Left lung (tissue), 10 donors: Measurements from ENCODE around the gene PNPLA7. TPM values are rescaled to one million over a fixed set of nuclear protein-coding genes. Genes with fewer than 3 reads are reported as not detected.

ENCODE experiments used
- ATAC-seq: fragments of 200-7000 bp; cut with Tn5 transposase; one replicate; pipeline ENCODE4 v1.9.1; 2020; ENCODE audit warnings: moderate library complexity
- DNase-seq, 4 donors: peaks; one replicate each; pipeline ENCODE4 v3.0.0-alpha.2; 2013 to 2020
- H3K27ac ChIP-seq, 2 donors: fragments of 200-600 bp; sonication (generic) in 1 of 2; one replicate each; pipeline versions ENCODE4 v1.5.0 to v1.8.0; 2020 to 2021
- H3K27me3 ChIP-seq, 2 donors: fragments of 200-600 bp; sonication (generic) in 1 of 2; one replicate each; pipeline versions ENCODE4 v1.5.0 to v1.8.0; 2020 to 2021
- H3K36me3 ChIP-seq, 2 donors: fragments of 200-600 bp; sonication (generic) in 1 of 2; one replicate each; pipeline versions ENCODE4 v1.5.0 to v1.8.0; 2020 to 2021
- H3K4me1 ChIP-seq, 2 donors: fragments of 200-600 bp; one replicate each; pipeline ENCODE4 v1.8.0; 2021
- H3K4me3 ChIP-seq, 2 donors: fragments of 200-600 bp; sonication (generic) in 1 of 2; one replicate each; pipeline versions ENCODE4 v1.5.0 to v1.8.0; 2020 to 2021; ENCODE audit warnings: mild to moderate bottlenecking in 1 of 2
- H3K9me3 ChIP-seq, 2 donors: fragments of 200-600 bp; sonication (generic) in 1 of 2; one replicate each; pipeline versions ENCODE4 v1.5.0 to v1.8.0; 2020 to 2021
- CTCF ChIP-seq, 2 donors: fragments of 200-600 bp; sonication (generic) in 1 of 2; IDR thresholded peaks; one replicate each; pipeline versions ENCODE4 v1.5.0 to v1.8.0; 2021; ENCODE audit warnings: antibody characterized with exemption in 2 of 2
- intact Hi-C, 2 donors: fragments of 100-400 bp; cut with DNase I; formaldehyde crosslinking; loops; one replicate each; pipeline versions ENCODE4 v1.11.2 to v1.14.2; 2022
- polyA plus RNA-seq, 6 donors: library from polyadenylated mRNA; unstranded; fragments of 120-200 nt; gene quantifications; one replicate each; pipeline ENCODE4 v1.2.1, GENCODE V29; 2013; ENCODE audit not compliant: insufficient read length in 6 of 6
- total RNA-seq, 2 donors: library from RNA; stranded (reverse); fragmentation: NEBNext Ultra II Directional; extraction: Animal tissue kit (Norgen Biotek cat#: 25700); gene quantifications; one replicate each; pipeline ENCODE4 v1.2.1, GENCODE V29; 2021
- donor health status: DM: no; HTN: yes; CAD: no.
- donor health status: DM: no; HTN: no; CAD: no.

Gene PNPLA7
- total and polyA plus RNA-seq, 8 donors: 2.9 to 8.9 (median 4.9) TPM

GRCh38 chr9:137456864-137457405 is 93.3 kb downstream of the PNPLA7 start:
- H3K4me3 ChIP-seq: no peak overlapping the region
- ATAC-seq (no peak), DNase-seq (peak in 2 of 4 donors; percentile 32 to 42)
- H3K4me1 ChIP-seq: peaks cover 11 to 53% of the 10 kb centered on the region in 2 donors
- intact Hi-C loops: no loop called here
- no peak for TF ChIP-seq CTCF (IDR thresholded peaks at IDR 0.05)
- peaks cover 0 to 16% of the 10 kb centered on the region in 2 donors for H3K36me3 ChIP-seq
- H3K27ac ChIP-seq: no peak overlapping the region
- H3K27me3 ChIP-seq: peaks cover 0 to 16% of the 10 kb centered on the region in 2 donors
- no peaks in the 10 kb centered on the region for H3K9me3 ChIP-seq

DNA sequence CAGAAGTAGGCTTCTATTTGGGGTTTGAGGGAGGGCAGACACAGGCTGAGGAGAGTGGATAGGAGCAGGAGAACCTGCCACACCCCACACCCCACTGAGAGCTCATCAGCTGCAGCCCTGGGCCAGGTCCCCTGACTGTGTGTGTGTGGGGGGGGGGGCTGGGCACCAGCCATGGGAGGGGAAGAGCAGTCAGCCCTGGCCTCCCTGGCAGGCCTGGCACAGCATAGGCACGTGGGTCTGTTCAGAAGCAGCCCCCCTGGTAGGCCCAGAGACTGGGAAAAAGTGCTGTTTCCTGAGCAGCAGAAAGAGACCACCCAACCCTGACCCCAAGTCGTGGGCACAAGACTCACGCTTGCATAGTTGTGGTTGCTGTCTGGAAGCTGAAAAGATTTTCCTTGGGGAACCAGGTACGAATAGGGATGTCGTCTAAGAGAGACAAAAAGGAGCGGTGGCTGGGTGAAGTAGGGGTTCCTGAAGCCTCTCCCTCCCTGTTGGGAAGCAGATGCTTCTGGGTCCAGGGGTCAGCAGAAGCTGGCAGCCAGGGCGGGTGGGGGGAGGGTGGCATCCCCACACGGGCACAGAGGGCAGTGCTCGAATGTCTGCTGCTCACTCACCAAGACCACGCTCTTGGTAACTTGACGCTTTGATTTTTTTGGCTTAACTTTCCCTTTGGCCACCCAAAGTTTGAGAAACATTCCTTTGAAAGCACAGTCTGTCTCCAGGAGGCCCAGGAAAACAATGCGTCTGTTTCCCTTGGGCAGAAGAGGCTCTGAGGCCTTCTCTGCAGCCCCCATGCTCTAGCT is 93.9 kb downstream of the PNPLA7 start:
- no peak for ATAC-seq
- no peak for TF ChIP-seq CTCF (IDR thresholded peaks at IDR 0.05)
- Histone ChIP-seq H3K36me3 (peaks cover 0 to 16% of the 10 kb centered on the region in 2 donors), H3K9me3 (no peaks in the 10 kb centered on the region), H3K4me1 (peaks cover 11 to 47% of the 10 kb centered on the region in 2 donors), H3K4me3 (no peak overlapping the region), H3K27me3 (peaks cover 0 to 9% of the 10 kb centered on the region in 2 donors), H3K27ac (no peak overlapping the region)
- peak in 2 of 4 donors; percentile 28 to 39 for DNase-seq
- intact Hi-C loops: no loop called here

GRCh38 chr9:137455359-137455991 is 94.7 kb downstream of the PNPLA7 start:
- DNase-seq (peak in 2 of 4 donors; percentile 32 to 65), ATAC-seq (no peak)
- Histone ChIP-seq H3K9me3 (no peaks in the 10 kb centered on the region), H3K27me3 (peaks cover 0 to 9% of the 10 kb centered on the region in 2 donors), H3K27ac (no peak overlapping the region), H3K36me3 (peaks cover 0 to 16% of the 10 kb centered on the region in 2 donors), H3K4me1 (peaks cover 11 to 47% of the 10 kb centered on the region in 2 donors), H3K4me3 (no peak overlapping the region)
- intact Hi-C loops: no loop called here
- TF ChIP-seq CTCF (IDR thresholded peaks at IDR 0.05): no peak

DNA sequence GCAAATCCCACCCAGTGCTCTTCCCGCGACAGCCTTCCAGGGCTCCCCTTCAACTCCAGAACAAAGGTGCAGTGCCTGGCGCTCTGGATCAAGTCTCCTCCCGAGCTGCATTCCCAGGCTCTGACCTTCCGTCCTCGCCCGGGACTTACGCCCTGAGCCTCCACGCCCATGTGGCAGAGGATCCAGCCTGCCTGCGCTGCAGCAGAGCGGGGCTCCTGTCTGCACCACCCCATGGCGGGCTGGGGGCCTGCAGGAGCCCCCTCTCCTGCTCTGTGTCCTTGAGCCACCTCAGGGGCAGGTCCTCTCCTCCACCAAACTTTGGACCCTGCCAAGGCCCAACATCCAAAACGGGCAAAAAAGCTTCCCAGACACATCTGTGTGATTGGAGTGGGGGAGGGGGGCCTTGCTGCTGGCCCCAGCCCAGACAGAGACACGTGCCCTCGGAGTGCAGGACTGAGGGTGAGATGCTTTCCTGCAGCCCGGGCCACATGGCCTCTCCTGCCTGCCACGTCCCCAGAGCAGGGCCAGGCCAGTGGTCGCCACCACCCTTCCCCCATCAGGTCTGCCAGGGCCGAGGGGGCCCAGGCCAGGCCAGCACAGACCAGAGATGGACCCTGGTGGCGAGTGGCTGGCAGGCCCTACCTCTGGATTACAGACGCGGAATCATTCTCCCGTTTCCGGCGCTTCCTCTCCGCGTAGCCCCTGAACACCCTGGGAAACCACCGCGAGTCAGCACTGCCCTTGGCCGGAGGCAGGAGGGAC is 95.4 kb downstream of the PNPLA7 start:
- intact Hi-C loops: no loop called here
- no peak for TF ChIP-seq CTCF (IDR thresholded peaks at IDR 0.05)
- ATAC-seq: peak; percentile 22
- peak in 3 of 4 donors; percentile 34 to 80 (median 55) for DNase-seq
- H3K4me1 ChIP-seq: peaks cover 11 to 47% of the 10 kb centered on the region in 2 donors
- peak overlapping the region; percentile 42 to 65 for H3K27ac ChIP-seq
- peaks cover 0 to 19% of the 10 kb centered on the region in 2 donors for H3K36me3 ChIP-seq
- H3K9me3 ChIP-seq: no peaks in the 10 kb centered on the region
- H3K4me3 ChIP-seq: peak overlapping the region; percentile 32 to 50
- peaks cover 0 to 9% of the 10 kb centered on the region in 2 donors for H3K27me3 ChIP-seq
